ENCODE results near the gene OSBPL10. TPM values are rescaled to one million over a fixed set of nuclear protein-coding genes. Genes with fewer than 3 reads are reported as not detected.

The OSBPL10 gene
- total and polyA plus RNA-seq, 3 donors from 2014 or later, result 113 to 175 (median 160) TPM

DNA sequence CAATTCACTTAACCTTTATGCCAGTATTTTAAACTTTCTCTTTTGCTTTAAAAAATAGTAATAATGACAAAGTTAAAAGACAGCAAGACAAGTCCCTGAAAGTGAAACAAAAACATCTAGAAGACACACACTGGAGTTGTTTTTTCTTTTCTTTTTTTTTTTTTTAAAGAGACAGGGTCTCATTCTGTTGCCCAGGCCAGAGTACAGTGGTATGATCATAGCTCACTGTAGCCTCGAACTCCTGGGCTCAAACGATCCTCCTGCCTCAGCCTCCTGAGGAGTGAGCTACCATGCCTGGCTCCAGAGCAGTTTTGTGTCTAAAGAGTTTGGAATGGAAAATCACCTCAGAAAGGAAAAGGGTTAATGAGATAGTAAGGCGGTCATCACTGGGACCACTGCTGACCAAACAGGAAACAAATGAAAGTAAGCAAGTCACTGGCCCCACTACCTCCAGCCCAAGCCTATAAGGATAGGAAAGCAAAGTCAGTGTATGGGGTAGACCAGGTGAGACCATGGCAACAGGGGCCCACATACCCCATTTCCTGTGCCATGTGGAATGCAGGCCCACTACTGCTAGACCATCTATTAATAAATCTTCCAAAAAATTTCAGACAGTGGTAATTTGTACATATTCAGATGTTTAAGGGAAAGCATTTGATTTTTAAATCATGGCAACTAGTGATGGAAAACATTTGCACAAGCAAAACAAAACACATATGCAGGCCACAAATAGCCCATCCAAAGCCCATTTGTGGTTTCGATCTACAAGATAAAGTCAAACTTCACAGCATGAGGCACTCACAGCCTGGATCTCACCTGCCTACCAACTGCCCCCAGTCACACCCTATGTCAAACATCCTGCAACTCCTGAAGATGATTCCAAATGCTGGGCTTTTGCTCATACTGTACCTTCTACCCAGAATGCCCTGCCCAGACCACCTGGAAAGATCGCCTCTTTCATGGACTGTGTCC is 62.6 kb downstream of the OSBPL10 start:
- no peak overlapping the region for H3K4me3 ChIP-seq
- H3K27ac ChIP-seq, result no peak overlapping the region
- no peak for DNase-seq
- H3K27me3 ChIP-seq, result no peaks in the 10 kb centered on the region
- 75 to 87% methylated on average over 5 of the region's 5 CpGs for WGBS, 2 donors
- no peaks in the 10 kb centered on the region for H3K9me3 ChIP-seq
- intact Hi-C loops (cut with DNase I; ENCODE audit: low total_unique reads), result no loop called here
- TF ChIP-seq, protein P1, sequence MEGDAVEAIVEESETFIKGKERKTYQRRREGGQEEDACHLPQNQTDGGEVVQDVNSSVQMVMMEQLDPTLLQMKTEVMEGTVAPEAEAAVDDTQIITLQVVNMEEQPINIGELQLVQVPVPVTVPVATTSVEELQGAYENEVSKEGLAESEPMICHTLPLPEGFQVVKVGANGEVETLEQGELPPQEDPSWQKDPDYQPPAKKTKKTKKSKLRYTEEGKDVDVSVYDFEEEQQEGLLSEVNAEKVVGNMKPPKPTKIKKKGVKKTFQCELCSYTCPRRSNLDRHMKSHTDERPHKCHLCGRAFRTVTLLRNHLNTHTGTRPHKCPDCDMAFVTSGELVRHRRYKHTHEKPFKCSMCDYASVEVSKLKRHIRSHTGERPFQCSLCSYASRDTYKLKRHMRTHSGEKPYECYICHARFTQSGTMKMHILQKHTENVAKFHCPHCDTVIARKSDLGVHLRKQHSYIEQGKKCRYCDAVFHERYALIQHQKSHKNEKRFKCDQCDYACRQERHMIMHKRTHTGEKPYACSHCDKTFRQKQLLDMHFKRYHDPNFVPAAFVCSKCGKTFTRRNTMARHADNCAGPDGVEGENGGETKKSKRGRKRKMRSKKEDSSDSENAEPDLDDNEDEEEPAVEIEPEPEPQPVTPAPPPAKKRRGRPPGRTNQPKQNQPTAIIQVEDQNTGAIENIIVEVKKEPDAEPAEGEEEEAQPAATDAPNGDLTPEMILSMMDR (IDR thresholded peaks at IDR 0.05), result no peak
- no peak for TF ChIP-seq POLR2A (IDR thresholded peaks at IDR 0.05)
- H3K4me1 ChIP-seq, result peaks cover 7% of the 10 kb centered on the region
- H3K36me3 ChIP-seq (ENCODE audit: low read depth, missing control alignments), result no peaks in the 10 kb centered on the region

GRCh38 chr3:31917303-31918005 is 63.6 kb downstream of the OSBPL10 start:
- H3K27ac ChIP-seq, result no peak overlapping the region
- TF ChIP-seq, protein P1 (IDR thresholded peaks at IDR 0.05), result no peak
- TF ChIP-seq POLR2A (IDR thresholded peaks at IDR 0.05), result no peak
- no peaks in the 10 kb centered on the region for H3K36me3 ChIP-seq (ENCODE audit: low read depth, missing control alignments)
- H3K4me3 ChIP-seq, result no peak overlapping the region
- intact Hi-C loops (cut with DNase I; ENCODE audit: low total_unique reads), result no loop called here
- no peaks in the 10 kb centered on the region for H3K27me3 ChIP-seq
- no peaks in the 10 kb centered on the region for H3K9me3 ChIP-seq
- peaks cover 7% of the 10 kb centered on the region for H3K4me1 ChIP-seq
- no peak for DNase-seq
- WGBS, 2 donors, result 35 to 47% methylated on average over 3 of the region's 3 CpGs

DNA sequence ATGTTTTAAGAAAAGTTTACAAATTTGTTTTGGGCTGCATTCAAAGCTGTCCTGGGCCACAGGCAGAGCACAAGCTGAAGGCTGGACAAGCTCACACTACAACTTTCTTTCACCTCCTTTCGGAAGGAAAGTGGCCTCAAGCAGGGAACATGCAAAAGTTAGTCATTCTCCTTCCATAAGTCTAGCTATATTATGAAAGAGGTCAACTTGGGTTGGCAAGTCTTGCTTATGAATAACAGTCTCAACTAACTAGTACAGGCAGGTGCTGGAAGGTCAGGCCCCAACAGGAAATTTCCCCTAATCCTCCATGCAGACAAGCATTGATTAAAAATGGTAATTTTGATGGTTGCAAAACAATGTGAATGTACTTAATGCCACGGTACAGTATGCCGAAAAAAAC is 69.4 kb downstream of the OSBPL10 start:
- Histone ChIP-seq H3K27ac (no peak overlapping the region), H3K4me1 (no peaks in the 10 kb centered on the region), H3K27me3 (no peaks in the 10 kb centered on the region), H3K9me3 (no peaks in the 10 kb centered on the region), H3K4me3 (no peak overlapping the region), H3K36me3 (ENCODE audit: low read depth, missing control alignments) (no peaks in the 10 kb centered on the region)
- intact Hi-C loops (cut with DNase I; ENCODE audit: low total_unique reads), result no loop called here
- no peak for DNase-seq
- 93 to 96% methylated on average over 3 of the region's 3 CpGs for WGBS, 2 donors
- TF ChIP-seq, protein P1 (IDR thresholded peaks at IDR 0.05), result no peak
- no peak for TF ChIP-seq POLR2A (IDR thresholded peaks at IDR 0.05)

DNA sequence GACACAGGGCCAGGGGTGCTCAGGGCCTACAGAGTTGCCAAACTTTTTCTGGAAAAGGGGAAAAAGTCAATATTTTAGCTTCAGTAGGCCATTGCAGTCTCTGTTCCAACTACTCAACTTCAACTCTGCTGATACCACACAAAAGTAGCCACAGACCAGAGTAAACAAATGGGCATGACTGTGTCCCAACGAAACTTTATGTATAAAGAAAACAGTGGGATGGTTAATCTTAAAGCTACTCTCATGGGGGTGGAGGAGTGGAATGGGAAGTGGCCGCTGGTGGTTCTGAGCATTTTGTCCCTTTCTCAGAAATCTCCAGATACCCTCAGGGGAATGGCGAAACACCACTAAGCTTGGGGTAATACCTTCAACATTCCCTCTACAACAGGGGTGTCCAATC is 69.9 kb downstream of the OSBPL10 start:
- no peaks in the 10 kb centered on the region for H3K9me3 ChIP-seq
- no peaks in the 10 kb centered on the region for H3K36me3 ChIP-seq (ENCODE audit: low read depth, missing control alignments)
- no peak for DNase-seq
- H3K27ac ChIP-seq, result no peak overlapping the region
- H3K4me3 ChIP-seq, result no peak overlapping the region
- no peaks in the 10 kb centered on the region for H3K27me3 ChIP-seq
- 96 to 98% methylated on average over 3 of the region's 3 CpGs for WGBS, 2 donors
- no peaks in the 10 kb centered on the region for H3K4me1 ChIP-seq
- no peak for TF ChIP-seq POLR2A (IDR thresholded peaks at IDR 0.05)
- TF ChIP-seq, protein P1 (IDR thresholded peaks at IDR 0.05), result no peak
- intact Hi-C loops (cut with DNase I; ENCODE audit: low total_unique reads), result no loop called here
